HG03108 (cell line): ENCODE results near the gene LIMA1.

Experiments used
- ATAC-seq: cut with Tn5 transposase; IDR thresholded peaks from one replicate; pipeline ENCODE4 v1.9.1; 2021; ENCODE audit warnings: moderate library complexity; ENCODE audit not compliant: unreplicated experiment

Gene LIMA1

DNA sequence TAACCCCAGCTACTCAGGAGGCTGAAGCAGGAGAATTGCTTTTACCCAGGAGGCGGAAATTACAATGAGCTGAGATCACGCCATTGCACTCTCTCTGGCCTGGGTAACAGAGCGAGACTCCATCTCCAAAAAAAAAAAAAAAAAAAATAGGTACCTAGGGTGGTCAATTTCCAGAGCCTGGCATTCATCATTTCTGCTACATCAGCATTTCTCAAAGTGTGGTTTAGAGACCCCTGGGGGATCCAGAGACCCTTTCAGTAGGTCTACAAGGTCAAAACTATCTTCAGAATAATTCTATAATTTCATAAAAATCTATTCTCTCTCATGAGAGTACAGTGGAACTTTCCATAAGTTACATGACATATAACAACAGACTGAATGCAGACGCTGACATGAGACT is 136.0 kb downstream of the LIMA1 start:
- no peak for ATAC-seq

GRCh38 chr12:50145439-50145838 is 137.9 kb downstream of the LIMA1 start:
- no peak for ATAC-seq

- ATAC-seq, result no peak
Observed at GRCh38 chr12:50142993-50143392, 140.3 kb downstream of the LIMA1 start.

DNA sequence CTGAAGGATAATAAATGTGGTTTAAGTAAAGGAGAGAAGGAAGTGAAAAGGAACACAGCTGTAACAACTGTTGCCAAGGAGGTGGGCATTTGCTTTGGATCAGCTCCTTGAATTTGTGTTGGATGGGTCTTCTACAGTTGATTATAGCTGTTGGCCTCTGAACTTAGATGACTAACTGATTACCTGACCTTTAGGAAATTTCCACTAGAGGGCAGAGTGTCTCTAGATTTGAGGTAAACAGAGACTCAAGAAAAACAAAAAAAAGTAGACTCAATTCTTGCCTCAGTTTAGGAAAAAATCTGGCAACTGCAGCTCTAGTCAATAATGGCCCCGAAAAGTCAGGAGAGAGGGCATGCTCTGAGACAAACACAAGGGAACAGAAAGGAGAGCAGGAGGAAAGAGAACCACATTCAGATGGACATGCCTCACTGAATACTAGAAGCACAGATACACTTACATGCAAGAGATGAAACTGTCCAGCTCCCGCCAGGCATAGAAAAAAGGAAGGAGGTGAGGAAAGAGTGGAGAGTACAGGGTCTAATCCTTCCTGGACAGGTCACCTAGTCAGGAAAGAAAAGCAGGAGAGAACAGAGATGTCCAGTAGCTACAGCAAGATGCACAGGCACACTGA is 150.7 kb downstream of the LIMA1 start:
- no peak for ATAC-seq

DNA sequence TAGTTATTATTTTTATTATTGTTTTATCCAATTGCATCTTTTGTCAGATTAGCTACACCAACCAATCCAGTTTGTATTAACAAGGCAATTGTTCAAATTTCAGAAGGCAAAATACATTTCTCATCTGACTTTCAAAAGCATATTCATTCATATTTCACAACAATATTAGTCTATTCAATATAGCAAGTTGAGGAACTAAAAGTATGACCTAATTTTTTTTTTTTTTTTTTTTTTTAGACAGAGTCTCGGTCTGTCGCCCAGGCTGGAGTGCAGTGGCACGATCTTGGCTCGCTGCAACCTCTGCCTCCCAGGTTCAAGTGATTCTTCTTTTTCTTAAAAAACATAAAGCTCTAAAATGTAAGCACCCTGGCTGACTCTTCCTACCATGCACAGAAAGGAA is 154.0 kb downstream of the LIMA1 start:
- no peak for ATAC-seq

- ATAC-seq, result no peak
Observed at GRCh38 chr12:50127546-50127945, 155.8 kb downstream of the LIMA1 start.
